Spleen (tissue), 11 donors: Measurements from ENCODE around the gene ZNF681. TPM values are rescaled to one million over a fixed set of nuclear protein-coding genes. Genes with fewer than 3 reads are reported as not detected.

Source experiments
- DNase-seq: peaks from one replicate; pipeline ENCODE4 v3.0.0-alpha.2; 2020
- H3K27ac ChIP-seq, 8 donors: fragments of 200-600 bp; sonication (generic) in 7 of 8; 1 replicate in 4 of 8; 2 replicates in 4 of 8; pipeline versions ENCODE4 v1.5.0 to v1.8.0; 2016 to 2021; ENCODE audit warnings: inconsistent platforms in 4 of 8, mild to moderate bottlenecking in 4 of 8, moderate library complexity in 1 of 8
- H3K27me3 ChIP-seq, 7 donors: fragments of 200-600 bp; sonication (generic) in 6 of 7; replicated peaks in 1 of 7; 1 replicate in 4 of 7; 2 replicates in 3 of 7; pipeline versions ENCODE4 v1.5.0 to v1.8.0; 2016 to 2021; ENCODE audit warnings: inconsistent platforms in 3 of 7, mild to moderate bottlenecking in 1 of 7
- H3K36me3 ChIP-seq, 6 donors: fragments of 200-600 bp; sonication (generic) in 5 of 6; 1 replicate in 4 of 6; 2 replicates in 2 of 6; pipeline versions ENCODE4 v1.5.0 to v1.8.0; 2016 to 2021; ENCODE audit warnings: inconsistent platforms in 2 of 6
- H3K4me1 ChIP-seq, 6 donors: fragments of 200-600 bp; sonication (generic) in 5 of 6; 1 replicate in 3 of 6; 2 replicates in 3 of 6; pipeline versions ENCODE4 v1.5.0 to v1.8.0; 2016 to 2021; ENCODE audit warnings: inconsistent platforms in 3 of 6
- H3K4me3 ChIP-seq, 8 donors: fragments of 200-600 bp; sonication (generic) in 7 of 8; 1 replicate in 4 of 8; 2 replicates in 4 of 8; pipeline versions ENCODE4 v1.5.0 to v1.8.0; 2016 to 2021; ENCODE audit warnings: inconsistent platforms in 4 of 8, mild to moderate bottlenecking in 4 of 8, moderate library complexity in 2 of 8
- H3K9me3 ChIP-seq, 8 donors: fragments of 200-600 bp; sonication (generic) in 7 of 8; 1 replicate in 4 of 8; 2 replicates in 4 of 8; pipeline versions ENCODE4 v1.5.0 to v1.8.0; 2016 to 2021; ENCODE audit warnings: inconsistent platforms in 4 of 8
- CTCF ChIP-seq, 11 experiments: fragments of 200-600 bp in 7 of 11; fragments of 450-650 bp in 4 of 11; sonication (generic) in 4 of 11; IDR thresholded peaks in 8 of 11; conservative IDR thresholded peaks in 3 of 11; 1 replicate in 7 of 11; 2 replicates in 4 of 11; pipeline versions ENCODE4 v1.4.0 to v1.8.0; 2016 to 2021; ENCODE audit warnings: antibody characterized with exemption in 11 of 11, inconsistent platforms in 4 of 11, mild to moderate bottlenecking in 1 of 11
- POLR2A ChIP-seq, 3 donors: fragments of 450-650 bp; IDR thresholded peaks; one replicate each; pipeline ENCODE4 v1.5.1; 2017; ENCODE audit warnings: antibody characterized with exemption in 3 of 3, mild to moderate bottlenecking in 1 of 3
- POLR2AphosphoS5 ChIP-seq, 3 donors: sonication (generic); formaldehyde crosslinking; IDR thresholded peaks; one replicate each; pipeline ENCODE4 v1.5.1; 2017; ENCODE audit warnings: antibody characterized with exemption in 3 of 3
- WGBS, 5 donors: extraction: QIAGEN DNeasy Blood & Tissue Kit in 3 of 5; methylation state at CpG; one replicate each; pipeline versions ENCODE4 v1.1.5 to v1.1.7; 2013 to 2018; 5-methylcytosine and 5-hydroxymethylcytosine counted together
- intact Hi-C: fragments of 100-400 bp; cut with DNase I; formaldehyde crosslinking; loops from one replicate; pipeline ENCODE4 v1.15.0; 2023; ENCODE audit warnings: low total_unique reads
- polyA plus RNA-seq, 3 donors: library from polyadenylated mRNA; stranded (reverse); fragments of 200-250 nt; gene quantifications; one replicate each; pipeline ENCODE4 v1.2.1, GENCODE V29; 2013
- total RNA-seq, 7 donors: library from RNA; depleted of rRNA in 3 of 7; stranded (reverse); fragments of >200 nt in 3 of 7; fragmentation: NEBNext Ultra II Directional in 4 of 7; extraction: Animal tissue kit (Norgen Biotek cat#: 25700) in 4 of 7; gene quantifications; one replicate each; pipeline versions ENCODE4 v1.1.0 to v1.2.1, GENCODE V29; 2016 to 2021
- donor health status: healthy with polysubstance abuse.
- donor health status: DM: no; HTN: no; CAD: no; lungs with moderate emphysema.
- donor health status: DM: no; HTN: no; CAD: no.
- donor health status: Bipolar disorder and iron deficiency.
- donor health status: healthy.
- donor health status: DM: no; HTN: no; CAD: no.
- donor health status: DM: yes; HTN: yes; CAD: no.

The ZNF681 gene
- total and polyA plus RNA-seq, 10 donors: 0.93 to 6.8 (median 3.8) TPM

GRCh38 chr19:23771761-23772674 lies 13.3 kb upstream of the ZNF681 start:
- 88 to 99% (median 92%) methylated on average over 4 of the region's 4 CpGs for WGBS, 5 donors
- TF ChIP-seq CTCF (IDR thresholded peaks at IDR 0.05 in 8 of 11, conservative IDR thresholded peaks at IDR 0.05 in 3 of 11) (no peak), POLR2A (IDR thresholded peaks at IDR 0.05) (no peak), POLR2AphosphoS5 (IDR thresholded peaks at IDR 0.05) (no peak)
- H3K36me3 ChIP-seq: peaks cover 0 to 7% (median 0%) of the 10 kb centered on the region in 6 donors
- H3K9me3 ChIP-seq: peaks cover 0 to 5% (median 0%) of the 10 kb centered on the region in 8 donors
- no peaks in the 10 kb centered on the region for H3K4me1 ChIP-seq
- H3K27ac ChIP-seq: no peak overlapping the region
- H3K27me3 ChIP-seq: no peaks in the 10 kb centered on the region
- no peak for DNase-seq
- intact Hi-C loops: no loop called here
- H3K4me3 ChIP-seq: no peak overlapping the region

- 59 to 93% (median 78%) methylated on average over 2 of the region's 2 CpGs for WGBS, 5 donors
These were observed 12.6 kb upstream of the ZNF681 start for GRCh38 chr19:23771316-23771715.

GRCh38 chr19:23770672-23771250 lies 12.1 kb upstream of the ZNF681 start:
- intact Hi-C loops: no loop called here

More at GRCh38 chr19:23771316-23771715, 12.6 kb upstream of the ZNF681 start:
- TF ChIP-seq POLR2AphosphoS5 (IDR thresholded peaks at IDR 0.05) (no peak), CTCF (IDR thresholded peaks at IDR 0.05 in 8 of 11, conservative IDR thresholded peaks at IDR 0.05 in 3 of 11) (no peak), POLR2A (IDR thresholded peaks at IDR 0.05) (no peak)
- no peak for DNase-seq
- intact Hi-C loops: no loop called here
- Histone ChIP-seq H3K27ac (no peak overlapping the region), H3K27me3 (no peaks in the 10 kb centered on the region), H3K36me3 (peaks cover 0 to under 1% (median 0%) of the 10 kb centered on the region in 6 donors), H3K4me3 (no peak overlapping the region), H3K9me3 (peaks cover 0 to 6% (median 0%) of the 10 kb centered on the region in 8 donors), H3K4me1 (no peaks in the 10 kb centered on the region)

More at GRCh38 chr19:23770672-23771250, 12.1 kb upstream of the ZNF681 start:
- Histone ChIP-seq H3K9me3 (peaks cover 0 to 6% (median 0%) of the 10 kb centered on the region in 8 donors), H3K4me1 (no peaks in the 10 kb centered on the region), H3K27me3 (no peaks in the 10 kb centered on the region), H3K4me3 (no peak overlapping the region), H3K27ac (no peak overlapping the region), H3K36me3 (no peaks in the 10 kb centered on the region)
- no peak for DNase-seq
- 85 to 92% (median 89%) methylated on average over 1 of the region's 1 CpG for WGBS, 5 donors
- TF ChIP-seq POLR2AphosphoS5 (IDR thresholded peaks at IDR 0.05) (no peak), CTCF (IDR thresholded peaks at IDR 0.05 in 8 of 11, conservative IDR thresholded peaks at IDR 0.05 in 3 of 11) (no peak), POLR2A (IDR thresholded peaks at IDR 0.05) (no peak)
